Stimulated activated naive CD8-positive, alpha-beta T cell treated with anti-CD3 and anti-CD28 coated beads, Interleukin-15, amount 100 ng/mL, for 72 hours (primary cell): Measurements from ENCODE around the gene BTBD16.
A peak's percentile ranks its signal among the peaks of the same experiment; 100 is the strongest.

Source experiments
- ATAC-seq: fragments of 150-1000 bp; cut with Tn5 transposase; 2 replicates; pipeline ENCODE4 v1.10.0; 2021; ENCODE audit warnings: mild to moderate bottlenecking, moderate library complexity
- DNase-seq, 2 donors: peaks; one replicate each; pipeline ENCODE4 v3.0.0; 2021 to 2022
- H3K27ac Mint-ChIP-seq, 2 donors: one replicate each; pipeline ENCODE4 v1.8.0; 2022; ENCODE audit warnings: mild to moderate bottlenecking in 2 of 2, mixed read lengths in 2 of 2, moderate library complexity in 2 of 2
- H3K27me3 Mint-ChIP-seq: one replicate; pipeline ENCODE4 v1.8.0; 2022; ENCODE audit warnings: mixed read lengths
- H3K4me1 Mint-ChIP-seq: one replicate; pipeline ENCODE4 v1.8.0; 2022; ENCODE audit warnings: mild to moderate bottlenecking, mixed read lengths
- H3K4me3 Mint-ChIP-seq, 2 donors: one replicate each; pipeline ENCODE4 v1.8.0; 2022; ENCODE audit warnings: mild to moderate bottlenecking in 2 of 2, mixed read lengths in 2 of 2, moderate library complexity in 1 of 2
- H3K9me3 Mint-ChIP-seq, 2 donors: one replicate each; pipeline ENCODE4 v1.8.0; 2022; ENCODE audit warnings: mixed read lengths in 2 of 2

Gene BTBD16

DNA sequence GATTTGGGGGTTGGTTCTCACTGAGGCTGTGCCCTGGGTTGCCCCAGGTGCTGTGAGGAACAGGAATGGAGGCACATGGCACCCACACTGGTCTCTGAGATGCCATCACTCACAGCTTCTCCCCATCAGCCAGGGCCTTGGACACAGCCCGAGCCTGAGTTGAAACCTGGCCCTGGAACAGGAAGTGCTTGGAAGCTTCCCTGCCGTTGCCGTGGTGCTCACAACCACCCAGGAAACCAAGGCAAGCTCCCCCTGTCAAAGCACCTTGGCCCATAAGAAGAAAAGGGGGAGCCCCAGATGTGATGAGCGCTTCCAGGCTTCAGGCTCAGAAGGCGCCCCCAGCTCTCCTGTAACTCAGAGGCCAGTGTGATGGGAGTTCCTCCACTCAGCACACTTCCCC, at the start of gene BTBD16:
Gene BTBD16, plus strand, starts transcription at position 221 of the 400 bp plus-strand sequence. CDS start 3,786 bp downstream, outside the sequence.
- no peaks in the 10 kb centered on the region for H3K4me1 Mint-ChIP-seq
- no peak within 1 kb of the TSS for H3K27ac Mint-ChIP-seq
- H3K27me3 Mint-ChIP-seq = peaks cover 22% of the 10 kb centered on the region
- no peak for ATAC-seq
- H3K9me3 Mint-ChIP-seq = no peaks in the 10 kb centered on the region
- DNase-seq = no peak
- no peak within 1 kb of the TSS for H3K4me3 Mint-ChIP-seq

DNA sequence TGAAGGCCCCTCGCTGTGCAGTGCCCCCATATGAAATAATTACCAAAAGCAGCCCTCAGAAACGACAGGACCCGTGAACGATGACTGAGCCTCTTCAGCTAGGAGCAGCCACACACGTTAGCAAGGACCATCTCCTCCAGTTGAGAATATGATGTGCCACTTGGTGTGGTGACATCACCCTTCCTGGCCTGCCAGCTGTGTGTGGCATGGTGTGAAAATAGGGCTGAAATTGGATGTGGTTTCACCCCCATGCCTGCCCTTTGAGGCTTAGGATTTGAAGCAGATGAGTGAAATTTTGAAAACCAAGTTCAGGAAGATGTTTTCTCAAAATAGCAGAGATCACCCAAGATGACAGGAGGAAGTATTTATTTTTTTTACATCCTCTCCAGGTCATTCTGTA, 49.1 kb upstream of the BTBD16 start:
- Mint-ChIP-seq H3K9me3 (no peaks in the 10 kb centered on the region), H3K27ac (no peak overlapping the region)
- no peak for ATAC-seq

DNA sequence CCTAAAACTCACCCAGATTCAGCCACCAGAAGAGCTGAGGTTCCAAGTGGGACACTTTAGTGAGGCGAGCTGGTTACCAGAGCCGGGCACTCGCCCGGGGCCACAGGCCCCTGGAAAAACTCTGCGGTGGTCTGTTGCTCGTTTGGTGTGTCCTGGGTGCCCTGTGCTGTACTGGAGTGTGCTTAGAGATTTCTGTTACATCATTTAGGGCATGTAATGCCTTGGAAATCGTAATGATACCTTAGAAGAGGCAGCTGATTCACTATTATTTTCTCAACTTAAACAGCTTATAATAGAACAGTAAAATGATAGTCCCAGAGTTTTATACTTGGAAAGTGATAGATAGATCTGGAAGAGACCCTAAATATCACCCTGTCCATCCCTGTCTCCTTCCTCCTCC, 48.5 kb upstream of the BTBD16 start:
- no peak overlapping the region for H3K27ac Mint-ChIP-seq
- DNase-seq (no peak), ATAC-seq (no peak)
- H3K27me3 Mint-ChIP-seq = peaks cover 37% of the 10 kb centered on the region
- no peaks in the 10 kb centered on the region for H3K9me3 Mint-ChIP-seq
- H3K4me1 Mint-ChIP-seq = no peaks in the 10 kb centered on the region
- no peak overlapping the region for H3K4me3 Mint-ChIP-seq

More for the DNA sequence above, 49.1 kb upstream of the BTBD16 start:
- Mint-ChIP-seq H3K4me3 (no peak overlapping the region), H3K27me3 (peaks cover 36% of the 10 kb centered on the region), H3K4me1 (no peaks in the 10 kb centered on the region)
- DNase-seq = no peak

DNA sequence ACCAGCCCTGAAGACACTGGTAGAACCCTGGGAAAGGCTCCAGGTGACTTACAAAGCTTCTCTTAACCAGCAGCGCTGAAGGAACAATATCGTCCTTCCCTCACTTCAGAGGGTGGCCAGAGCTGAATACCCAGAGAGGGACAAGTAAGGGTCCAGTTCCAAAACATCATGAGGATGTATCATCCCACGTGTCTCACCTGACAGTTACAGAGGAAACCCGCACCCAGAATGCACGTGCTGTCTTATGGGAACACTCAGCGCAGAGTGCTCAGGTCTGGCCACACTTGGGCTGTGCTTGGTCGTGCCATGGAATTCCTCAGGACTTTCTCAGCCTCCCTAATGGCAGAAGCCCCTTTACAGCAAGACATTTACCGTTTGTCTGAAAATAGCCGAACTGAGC, 46.9 kb upstream of the BTBD16 start:
- peaks cover 37% of the 10 kb centered on the region for H3K27me3 Mint-ChIP-seq
- no peak for ATAC-seq
- no peak overlapping the region for H3K27ac Mint-ChIP-seq
- no peaks in the 10 kb centered on the region for H3K4me1 Mint-ChIP-seq
- no peak overlapping the region for H3K4me3 Mint-ChIP-seq
- no peaks in the 10 kb centered on the region for H3K9me3 Mint-ChIP-seq
- DNase-seq = no peak

DNA sequence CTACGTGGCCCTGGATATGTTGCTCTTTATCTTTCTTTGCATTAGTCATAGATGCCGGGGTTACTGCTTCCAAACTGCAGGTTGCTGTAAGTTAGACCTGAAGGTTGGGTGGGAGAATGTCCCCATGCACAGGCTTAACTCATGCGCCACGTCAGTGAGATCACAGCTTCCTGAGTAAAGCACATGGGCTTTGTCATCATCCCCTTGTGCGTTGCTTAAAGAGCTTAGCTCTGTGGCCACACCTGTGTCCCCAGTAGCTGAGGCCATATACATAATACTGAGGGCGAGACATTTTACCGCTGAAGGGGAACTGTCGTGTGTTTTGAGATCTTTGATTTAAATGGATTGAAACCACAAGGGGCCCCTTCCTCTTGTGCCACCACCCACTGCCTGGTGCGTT, 45.8 kb upstream of the BTBD16 start:
- ATAC-seq (no peak), DNase-seq (no peak)
- peaks cover 44% of the 10 kb centered on the region for H3K27me3 Mint-ChIP-seq
- no peak overlapping the region for H3K4me3 Mint-ChIP-seq
- no peak overlapping the region for H3K27ac Mint-ChIP-seq
- no peaks in the 10 kb centered on the region for H3K4me1 Mint-ChIP-seq
- no peaks in the 10 kb centered on the region for H3K9me3 Mint-ChIP-seq

DNA sequence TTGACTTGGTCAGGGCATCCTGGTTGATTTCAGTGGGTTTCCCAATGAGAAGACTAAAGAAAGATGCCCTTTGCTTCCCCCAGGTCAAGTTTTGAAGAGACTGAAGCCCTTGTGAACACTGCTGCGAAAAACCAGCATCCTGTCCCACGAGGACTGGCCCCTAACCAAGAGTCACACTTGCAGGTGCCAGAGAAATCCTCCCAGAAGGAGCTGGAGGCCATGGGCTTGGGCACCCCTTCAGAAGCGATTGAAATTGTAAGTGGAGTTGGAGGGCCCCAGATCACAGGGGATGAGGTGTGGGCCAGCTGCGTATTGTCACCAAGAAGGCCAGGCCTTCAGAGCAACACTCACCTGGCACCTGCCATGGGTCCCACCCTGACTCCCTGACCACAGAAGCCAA, 43.3 kb upstream of the BTBD16 start:
- Mint-ChIP-seq H3K9me3 (no peaks in the 10 kb centered on the region), H3K27me3 (peaks cover 35% of the 10 kb centered on the region), H3K27ac (no peak overlapping the region), H3K4me3 (no peak overlapping the region), H3K4me1 (no peaks in the 10 kb centered on the region)
- ATAC-seq (no peak), DNase-seq (no peak)

DNA sequence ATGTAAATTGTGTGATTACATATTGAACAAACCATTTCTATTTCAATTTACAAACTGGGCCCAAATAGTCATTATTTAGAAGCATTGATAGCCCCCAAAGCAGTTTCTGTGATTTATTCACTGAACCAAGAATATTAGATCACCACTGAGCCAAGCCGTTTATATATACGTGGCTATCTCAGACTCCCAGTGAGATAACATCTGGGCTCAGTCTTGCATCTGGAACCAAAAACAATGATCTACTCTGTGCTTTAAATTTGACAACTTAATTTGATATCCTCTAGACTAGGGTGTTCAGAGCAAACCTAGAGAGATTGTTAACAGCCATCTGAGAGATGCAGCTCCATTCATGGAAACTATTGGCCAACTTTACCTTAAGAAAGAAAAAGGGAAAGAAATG, 41.4 kb upstream of the BTBD16 start:
- Mint-ChIP-seq H3K9me3 (no peaks in the 10 kb centered on the region), H3K4me1 (no peaks in the 10 kb centered on the region), H3K27me3 (peaks cover 32% of the 10 kb centered on the region), H3K4me3 (no peak overlapping the region), H3K27ac (no peak overlapping the region)
- ATAC-seq (no peak), DNase-seq (no peak)

DNA sequence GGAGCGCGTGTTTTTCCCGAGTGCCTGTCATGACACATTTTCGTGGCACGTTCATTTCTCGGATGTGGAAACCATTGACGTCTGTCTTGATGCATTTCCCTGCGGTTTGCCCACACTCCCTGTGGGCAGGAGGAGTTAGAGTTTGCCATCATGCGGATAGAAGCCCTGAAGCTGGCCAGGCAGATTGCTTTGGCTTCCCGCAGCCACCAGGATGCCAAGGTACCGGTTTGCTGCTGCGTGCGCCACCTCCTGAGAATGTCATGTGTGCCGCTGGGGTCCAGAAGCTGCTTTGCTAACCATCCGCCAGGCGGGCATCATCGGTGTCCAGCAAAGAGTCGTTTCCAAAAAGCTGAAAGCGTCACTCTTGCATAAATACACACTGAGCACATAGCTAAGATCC, 40.9 kb upstream of the BTBD16 start:
- Mint-ChIP-seq H3K4me3 (no peak overlapping the region), H3K9me3 (no peaks in the 10 kb centered on the region), H3K27me3 (peaks cover 27% of the 10 kb centered on the region), H3K27ac (no peak overlapping the region), H3K4me1 (no peaks in the 10 kb centered on the region)
- ATAC-seq = no peak
- DNase-seq = no peak

DNA sequence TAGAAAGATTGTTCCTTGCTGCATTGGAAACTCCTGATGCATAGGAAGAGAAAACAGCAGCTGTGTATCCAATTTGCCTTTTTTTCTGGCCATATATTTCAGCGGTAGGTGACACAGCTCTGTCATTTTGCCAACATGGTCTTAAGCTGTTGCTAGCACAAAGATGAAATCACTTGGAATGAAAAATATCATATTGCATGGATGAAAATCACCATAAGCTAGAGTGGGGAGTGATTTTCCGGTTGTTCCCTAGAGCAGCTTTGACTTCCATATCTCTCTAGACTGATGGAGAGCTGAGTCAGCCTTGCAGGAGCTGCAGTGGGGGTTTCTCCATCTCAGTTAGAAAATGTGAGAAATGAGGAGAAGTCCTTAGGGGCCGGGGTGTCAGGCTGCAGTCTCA, 38.3 kb upstream of the BTBD16 start:
- no peak overlapping the region for H3K27ac Mint-ChIP-seq
- DNase-seq = no peak
- H3K9me3 Mint-ChIP-seq = no peaks in the 10 kb centered on the region
- no peak overlapping the region for H3K4me3 Mint-ChIP-seq
- ATAC-seq = no peak
- peaks cover 9% of the 10 kb centered on the region for H3K27me3 Mint-ChIP-seq
- H3K4me1 Mint-ChIP-seq = no peaks in the 10 kb centered on the region

DNA sequence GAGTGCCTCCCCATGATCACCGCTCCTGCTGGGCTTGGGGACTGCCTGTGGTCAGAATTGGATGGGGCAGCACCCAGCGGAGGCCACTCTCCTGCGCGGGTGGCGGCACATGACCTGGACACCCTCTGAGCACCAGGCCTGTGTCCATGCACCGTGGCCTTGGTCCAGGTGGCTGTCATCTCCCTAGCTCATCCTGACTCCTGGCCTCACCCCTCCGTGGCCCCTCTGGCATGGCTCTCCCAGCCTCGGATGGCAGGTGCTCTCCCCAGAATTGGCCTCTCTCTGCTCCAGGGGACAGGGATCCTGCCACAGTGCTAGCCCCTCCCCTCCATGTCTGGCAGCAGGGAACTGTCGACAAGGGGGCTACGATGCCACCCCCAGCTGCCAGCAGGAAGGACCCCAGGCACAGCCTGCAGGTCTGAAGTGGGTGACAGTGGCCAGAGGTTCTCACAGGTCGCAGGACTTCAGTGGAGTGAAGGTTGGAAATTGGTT, 37.2 kb upstream of the BTBD16 start:
- Mint-ChIP-seq H3K27me3 (peaks cover 9% of the 10 kb centered on the region), H3K4me3 (no peak overlapping the region), H3K9me3 (no peaks in the 10 kb centered on the region), H3K27ac (no peak overlapping the region), H3K4me1 (no peaks in the 10 kb centered on the region)
- no peak for ATAC-seq
- no peak for DNase-seq

DNA sequence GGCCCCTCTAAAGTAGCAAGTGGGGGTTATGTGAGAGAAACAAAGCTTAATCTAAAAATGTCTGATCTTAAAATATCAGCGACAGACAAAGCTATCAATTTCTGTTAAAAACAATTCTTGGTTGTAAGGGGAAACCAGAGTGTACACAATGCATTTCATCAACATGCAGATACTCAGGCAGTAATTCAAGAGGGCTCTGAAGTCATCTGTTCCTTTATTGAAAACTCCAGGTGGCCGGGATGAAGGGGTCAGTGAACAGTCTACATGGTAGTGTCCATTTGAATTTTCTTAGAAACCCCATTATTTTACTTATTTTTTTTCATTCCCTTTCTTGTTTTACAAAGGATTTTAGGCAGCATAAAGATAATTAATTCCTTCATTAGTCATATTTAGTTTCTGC, 36.7 kb upstream of the BTBD16 start:
- ATAC-seq = no peak
- Mint-ChIP-seq H3K9me3 (no peaks in the 10 kb centered on the region), H3K4me3 (no peak overlapping the region), H3K27me3 (peaks cover 9% of the 10 kb centered on the region), H3K27ac (no peak overlapping the region), H3K4me1 (no peaks in the 10 kb centered on the region)
- DNase-seq = no peak

DNA sequence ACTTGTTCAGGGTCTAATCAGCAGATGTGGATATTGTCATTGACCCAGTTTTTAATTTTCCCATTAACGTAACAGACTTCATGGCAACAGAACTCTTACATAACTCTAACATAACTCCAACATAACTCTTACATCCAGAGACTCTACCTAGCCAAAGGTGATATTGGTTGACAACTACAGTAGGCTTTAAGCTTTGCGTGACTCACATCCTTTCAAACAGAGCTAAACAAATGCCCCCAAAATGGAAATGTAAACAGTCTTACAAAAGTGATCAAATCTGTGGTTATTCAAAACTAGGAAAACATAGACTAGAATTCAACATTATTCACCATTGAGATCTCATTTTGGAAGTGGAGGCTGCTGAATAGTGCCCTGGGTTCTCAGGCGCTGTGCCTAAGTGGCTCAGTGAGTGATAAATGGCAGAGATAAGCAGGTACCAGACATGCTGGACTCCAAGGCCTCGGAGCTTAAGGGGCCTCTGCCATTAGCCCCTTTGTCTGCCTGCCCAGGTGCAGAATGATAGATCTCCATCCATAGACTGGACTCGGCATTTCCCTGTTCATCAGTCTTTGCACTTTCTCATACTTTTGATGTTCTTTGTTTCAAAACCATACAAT, 34.3 kb upstream of the BTBD16 start:
- Mint-ChIP-seq H3K4me1 (no peaks in the 10 kb centered on the region), H3K9me3 (no peaks in the 10 kb centered on the region), H3K27me3 (no peaks in the 10 kb centered on the region), H3K27ac (no peak overlapping the region), H3K4me3 (no peak overlapping the region)
- ATAC-seq = no peak
- no peak for DNase-seq

DNA sequence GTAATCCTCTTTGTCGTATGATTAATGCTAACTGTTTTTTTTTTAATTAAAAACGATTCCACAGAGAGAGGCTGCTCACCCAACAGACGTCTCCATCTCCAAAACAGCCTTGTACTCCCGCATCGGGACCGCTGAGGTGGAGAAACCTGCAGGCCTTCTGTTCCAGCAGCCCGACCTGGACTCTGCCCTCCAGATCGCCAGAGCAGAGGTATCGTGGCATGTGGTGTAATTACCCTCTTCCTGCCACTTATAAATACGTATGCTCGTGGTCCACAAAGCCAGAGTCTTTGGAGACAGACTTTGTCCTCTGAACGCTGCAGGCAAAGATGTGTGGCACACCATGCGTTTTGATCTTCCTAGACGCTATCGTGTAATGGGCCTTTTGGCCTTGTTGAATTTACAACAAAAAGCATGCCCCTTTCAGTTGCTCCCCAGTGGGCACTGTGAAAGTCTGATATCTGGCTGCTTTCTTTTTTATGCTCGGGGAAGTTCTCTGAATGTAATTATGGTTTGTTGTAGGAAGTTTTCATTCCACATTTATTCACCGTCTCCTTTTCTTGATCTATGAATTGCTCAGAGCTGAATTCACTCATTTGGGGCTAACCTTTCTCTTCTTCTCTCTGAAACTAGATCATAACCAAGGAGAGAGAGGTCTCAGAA, 33.6 kb upstream of the BTBD16 start:
- DNase-seq = no peak
- ATAC-seq = no peak
- Mint-ChIP-seq H3K4me1 (no peaks in the 10 kb centered on the region), H3K9me3 (no peaks in the 10 kb centered on the region), H3K27me3 (no peaks in the 10 kb centered on the region), H3K27ac (peak overlapping the region in 1 of 2 donors; percentile 27), H3K4me3 (no peak overlapping the region)

DNA sequence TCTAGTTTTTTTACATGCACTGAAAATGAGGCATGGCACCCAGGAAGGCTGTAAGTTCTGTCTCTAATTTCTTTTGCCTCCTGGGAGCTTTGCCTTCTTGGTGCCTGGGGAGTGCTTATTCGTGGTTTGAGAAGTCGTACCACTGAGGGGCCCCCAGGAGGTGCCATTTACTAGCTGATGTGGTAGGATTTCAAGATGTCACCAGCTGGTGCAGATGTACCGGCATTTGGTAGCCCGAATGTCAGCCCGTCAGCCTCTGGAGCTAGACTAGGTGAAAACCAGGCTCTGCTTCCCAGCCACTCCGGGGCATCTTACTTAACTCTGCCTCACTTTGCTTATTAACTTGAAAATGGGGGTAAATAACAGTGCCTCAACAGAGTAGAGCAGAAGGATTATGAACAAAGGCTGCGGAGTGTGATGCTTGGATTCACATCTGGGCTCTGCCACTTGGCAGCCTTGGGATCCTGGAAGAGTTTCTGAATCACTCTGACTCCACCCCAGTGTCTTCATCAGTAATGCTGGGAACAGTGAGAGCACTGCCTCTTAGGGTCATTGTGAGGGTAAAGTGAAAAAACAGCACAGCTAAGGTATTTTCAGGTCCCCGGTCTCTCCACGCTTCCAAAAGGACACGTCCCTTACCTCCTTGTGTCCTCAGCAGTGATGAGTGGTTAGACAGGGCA, 31.4 kb upstream of the BTBD16 start:
- no peak for ATAC-seq
- Mint-ChIP-seq H3K4me3 (no peak overlapping the region), H3K27ac (no peak overlapping the region), H3K27me3 (no peaks in the 10 kb centered on the region), H3K4me1 (no peaks in the 10 kb centered on the region), H3K9me3 (no peaks in the 10 kb centered on the region)
- DNase-seq = no peak

DNA sequence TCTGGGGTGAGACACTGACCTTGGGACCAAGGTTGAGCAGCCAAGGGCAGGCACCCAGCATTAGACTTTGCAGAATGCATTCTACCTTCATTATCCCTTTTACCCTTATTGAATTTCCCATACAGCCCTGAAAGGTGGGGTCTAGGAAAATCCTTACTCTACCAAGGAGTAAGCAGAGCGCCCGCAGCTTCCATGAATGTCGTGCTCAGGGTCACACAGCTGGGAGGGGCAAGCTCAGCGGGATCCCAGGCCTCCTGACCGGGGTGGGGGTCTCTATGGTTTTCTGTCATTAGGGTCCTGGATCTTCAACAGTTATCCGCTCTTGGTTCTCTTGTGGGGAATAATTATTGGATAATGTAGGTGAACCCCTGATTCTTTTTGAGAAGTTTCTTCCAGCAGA, 30.7 kb upstream of the BTBD16 start:
- H3K27me3 Mint-ChIP-seq = no peaks in the 10 kb centered on the region
- no peak overlapping the region for H3K27ac Mint-ChIP-seq
- H3K4me3 Mint-ChIP-seq = no peak overlapping the region
- ATAC-seq (no peak), DNase-seq (no peak)
- H3K4me1 Mint-ChIP-seq = no peaks in the 10 kb centered on the region
- no peaks in the 10 kb centered on the region for H3K9me3 Mint-ChIP-seq

DNA sequence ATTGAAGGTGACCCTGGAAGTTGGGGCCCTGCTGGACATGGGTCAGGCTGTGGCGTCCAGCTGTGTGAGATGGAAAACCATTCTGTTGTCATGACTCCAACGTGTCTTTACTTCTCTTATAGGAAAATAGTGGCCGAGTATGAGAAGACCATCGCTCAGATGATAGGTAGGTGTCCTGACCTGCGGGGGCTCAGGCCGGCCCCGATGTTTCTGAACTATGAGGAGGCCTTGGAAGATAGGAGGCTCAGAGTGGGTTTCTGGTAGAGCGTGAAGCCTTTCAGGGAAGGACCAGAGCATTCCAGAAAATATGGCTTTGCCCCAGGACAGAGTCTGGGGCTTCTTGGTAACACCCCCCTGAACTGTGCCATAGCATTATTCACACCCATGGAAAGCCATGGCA, 29.3 kb upstream of the BTBD16 start:
- ATAC-seq = no peak
- peaks cover 5% of the 10 kb centered on the region for H3K27me3 Mint-ChIP-seq
- H3K27ac Mint-ChIP-seq = no peak overlapping the region
- no peak for DNase-seq
- H3K4me1 Mint-ChIP-seq = no peaks in the 10 kb centered on the region
- no peak overlapping the region for H3K4me3 Mint-ChIP-seq
- no peaks in the 10 kb centered on the region for H3K9me3 Mint-ChIP-seq
